Fibroblast of lung (primary cell): ENCODE data around the gene TAPT1. TPM values are rescaled to one million over a fixed set of nuclear protein-coding genes. Genes with fewer than 3 reads are reported as not detected.

ENCODE experiments used
- DNase-seq, 2 donors: peaks; one replicate each; pipeline versions ENCODE4 v3.0.0 to v3.0.0-alpha.2; 2010; ENCODE audit warnings: low read depth in 2 of 2
- H2AFZ ChIP-seq: 2 replicates; pipeline ENCODE4 v1.5.1; 2012; ENCODE audit warnings: low read length, control low read depth, inconsistent platforms
- H3K27ac ChIP-seq: 2 replicates; pipeline ENCODE4 v1.5.1; 2011; ENCODE audit warnings: low read length, control low read depth; ENCODE audit not compliant: insufficient read depth
- H3K27me3 ChIP-seq: 2 replicates; pipeline ENCODE4 v1.5.1; 2011; ENCODE audit warnings: mild to moderate bottlenecking, low read length; ENCODE audit not compliant: control insufficient read depth, insufficient read depth
- H3K36me3 ChIP-seq: 2 replicates; pipeline ENCODE4 v1.5.1; 2011; ENCODE audit warnings: low read length; ENCODE audit not compliant: control insufficient read depth, insufficient read depth
- H3K4me1 ChIP-seq: 2 replicates; pipeline ENCODE4 v1.5.1; 2011; ENCODE audit warnings: low read length; ENCODE audit not compliant: control insufficient read depth, insufficient read depth; ENCODE audit errors: extremely low read depth
- H3K4me2 ChIP-seq: 2 replicates; pipeline ENCODE4 v1.5.1; 2011; ENCODE audit warnings: low read length, control low read depth; ENCODE audit not compliant: insufficient read depth; ENCODE audit errors: extremely low read depth
- H3K4me3 ChIP-seq, 4 experiments: fragments of 200-600 bp in 1 of 4; sonication (generic) in 1 of 4; replicated peaks in 1 of 4; 2 replicates each; pipeline ENCODE4 v1.5.1; 2011 to 2016; ENCODE audit warnings: low read length in 4 of 4, low read depth in 3 of 4, mild to moderate bottlenecking in 3 of 4, control low read depth in 2 of 4, inconsistent platforms in 1 of 4, mixed read lengths in 1 of 4; ENCODE audit not compliant: insufficient read depth in 1 of 4; ENCODE audit errors: control extremely low read depth in 1 of 4
- H3K79me2 ChIP-seq: 2 replicates; pipeline ENCODE4 v1.5.1; 2012; ENCODE audit warnings: mild to moderate bottlenecking, low read length, inconsistent platforms; ENCODE audit not compliant: control insufficient read depth, insufficient read depth
- H3K9ac ChIP-seq: 2 replicates; pipeline ENCODE4 v1.5.1; 2011; ENCODE audit warnings: mild to moderate bottlenecking, low read length, control low read depth; ENCODE audit not compliant: insufficient read depth
- H3K9me3 ChIP-seq: 2 replicates; pipeline ENCODE4 v1.5.1; 2012; ENCODE audit warnings: low read depth, low read length; ENCODE audit not compliant: control insufficient read depth, insufficient read depth
- H4K20me1 ChIP-seq: 2 replicates; pipeline ENCODE4 v1.5.1; 2011; ENCODE audit warnings: low read length; ENCODE audit not compliant: control insufficient read depth, insufficient read depth; ENCODE audit errors: extremely low read depth
- CTCF ChIP-seq, 2 donors: IDR thresholded peaks in 1 of 2; conservative IDR thresholded peaks in 1 of 2; 1 replicate in 1 of 2; 2 replicates in 1 of 2; pipeline ENCODE4 v1.5.1; 2011 to 2012; ENCODE audit warnings: low read length in 2 of 2, control low read depth in 1 of 2, inconsistent platforms in 1 of 2, low read depth in 1 of 2, mild to moderate bottlenecking in 1 of 2
- EZH2 ChIP-seq: IDR thresholded peaks from 2 replicates; pipeline ENCODE4 v1.5.1; 2012; ENCODE audit warnings: low read length, control low read depth, mild to moderate bottlenecking; ENCODE audit errors: missing control alignments
- polyA plus RNA-seq, 2 donors: library from polyadenylated mRNA; depleted of rRNA in 1 of 2; stranded (reverse) in 1 of 2; unstranded in 1 of 2; fragments of >200 nt; gene quantifications; 2 replicates each; pipeline ENCODE4 v1.2.1, GENCODE V29; 2011 to 2012; ENCODE audit warnings: missing spikeins in 1 of 2
- total RNA-seq: library from RNA; depleted of rRNA; stranded (reverse); fragments of >200 nt; gene quantifications from 2 replicates; pipeline ENCODE4 v1.2.1, GENCODE V29; 2014

TAPT1 gene
- total and polyA plus RNA-seq, 2 donors (not counting 1 experiment from before 2014, with no cell fraction given): 18.7 to 20.6 TPM

GRCh38 chr4:16218950-16219349, 7.3 kb downstream of the TAPT1 start:
- H3K27me3 ChIP-seq: no peaks in the 10 kb centered on the region
- no peak for TF ChIP-seq EZH2
- TF ChIP-seq CTCF (conservative IDR thresholded peaks at IDR 0.05 in 1 of 2, IDR thresholded peaks at IDR 0.05 in 1 of 2; ENCODE audit: low read depth in 1 of 2, low read length in 2 of 2): no peak
- H3K9ac ChIP-seq: no peak overlapping the region
- H2AFZ ChIP-seq: no peak overlapping the region
- H3K36me3 ChIP-seq: no peaks in the 10 kb centered on the region
- no peaks in the 10 kb centered on the region for H4K20me1 ChIP-seq
- no peaks in the 10 kb centered on the region for H3K4me1 ChIP-seq
- peaks cover 19% of the 10 kb centered on the region for H3K79me2 ChIP-seq
- H3K27ac ChIP-seq: no peak overlapping the region
- no peak overlapping the region for H3K4me3 ChIP-seq
- no peak overlapping the region for H3K4me2 ChIP-seq
- H3K9me3 ChIP-seq: no peaks in the 10 kb centered on the region
- DNase-seq: no peak

DNA sequence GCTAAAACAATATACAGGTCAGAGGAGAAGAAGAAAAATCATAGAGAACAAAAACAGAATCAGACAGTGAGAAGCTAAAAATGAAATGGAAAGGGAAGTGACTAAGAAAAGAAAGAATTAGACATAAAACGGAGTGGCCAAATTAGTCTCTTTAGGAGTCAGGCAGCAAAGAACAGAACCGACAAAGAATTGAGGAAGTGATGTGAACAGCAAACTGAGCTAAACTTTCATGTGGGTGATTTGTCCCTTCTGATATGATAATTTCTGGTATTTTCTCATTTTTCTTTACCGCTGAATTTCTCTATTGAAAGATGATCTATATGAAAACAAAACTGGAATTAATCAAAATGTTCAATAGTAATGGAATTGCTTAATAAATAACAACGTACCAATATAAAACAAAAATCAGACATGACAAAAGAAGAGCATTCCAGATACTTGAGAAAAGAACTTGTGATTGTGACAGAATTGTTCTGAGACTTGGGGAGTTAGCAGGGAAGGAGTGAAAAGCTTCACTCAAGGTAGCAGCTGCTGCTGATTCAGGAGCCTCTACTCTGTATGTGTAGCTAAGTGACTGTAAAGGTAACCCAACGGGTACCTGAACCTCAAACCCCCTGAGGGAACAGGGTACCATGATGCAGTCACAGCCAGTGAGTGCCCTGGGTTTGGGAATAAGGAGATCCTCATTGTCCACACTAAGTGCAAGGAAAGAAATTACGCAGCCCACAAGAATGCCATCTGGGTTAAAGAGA, 8.8 kb downstream of the TAPT1 start:
- H3K4me1 ChIP-seq: no peaks in the 10 kb centered on the region
- no peaks in the 10 kb centered on the region for H4K20me1 ChIP-seq
- H3K9ac ChIP-seq: no peak overlapping the region
- no peak overlapping the region for H3K4me2 ChIP-seq
- peaks cover 8% of the 10 kb centered on the region for H3K79me2 ChIP-seq
- DNase-seq: no peak
- no peak overlapping the region for H2AFZ ChIP-seq
- no peak overlapping the region for H3K27ac ChIP-seq
- no peaks in the 10 kb centered on the region for H3K27me3 ChIP-seq
- no peak overlapping the region for H3K4me3 ChIP-seq
- TF ChIP-seq CTCF (conservative IDR thresholded peaks at IDR 0.05 in 1 of 2, IDR thresholded peaks at IDR 0.05 in 1 of 2; ENCODE audit: low read depth in 1 of 2, low read length in 2 of 2) (no peak), EZH2 (no peak)
- H3K36me3 ChIP-seq: no peaks in the 10 kb centered on the region
- no peaks in the 10 kb centered on the region for H3K9me3 ChIP-seq

DNA sequence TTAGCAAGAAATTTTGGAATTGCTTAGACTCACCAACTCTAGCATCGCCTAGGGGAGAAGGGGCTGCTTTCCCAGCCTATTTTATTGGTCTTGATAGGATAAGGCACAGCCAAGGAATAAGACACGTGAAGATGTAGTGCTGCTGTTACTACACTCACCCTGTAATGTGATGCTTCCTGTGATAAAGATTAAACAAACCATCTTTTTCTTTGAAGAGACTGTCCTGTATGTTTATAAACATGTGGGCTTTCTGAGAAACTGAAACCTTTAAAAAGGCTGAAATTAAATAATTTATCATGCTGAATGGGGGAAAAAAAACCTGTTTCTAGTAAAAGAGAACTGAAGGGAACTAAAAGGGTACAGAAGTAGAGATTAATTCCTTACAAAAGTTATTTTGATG, 13.2 kb downstream of the TAPT1 start:
- DNase-seq: no peak
- no peaks in the 10 kb centered on the region for H3K79me2 ChIP-seq
- no peak overlapping the region for H3K27ac ChIP-seq
- no peak overlapping the region for H2AFZ ChIP-seq
- H3K4me2 ChIP-seq: no peak overlapping the region
- no peaks in the 10 kb centered on the region for H3K36me3 ChIP-seq
- no peaks in the 10 kb centered on the region for H4K20me1 ChIP-seq
- no peak overlapping the region for H3K9ac ChIP-seq
- no peaks in the 10 kb centered on the region for H3K27me3 ChIP-seq
- no peak for TF ChIP-seq CTCF (conservative IDR thresholded peaks at IDR 0.05 in 1 of 2, IDR thresholded peaks at IDR 0.05 in 1 of 2; ENCODE audit: low read depth in 1 of 2, low read length in 2 of 2)
- TF ChIP-seq EZH2: no peak
- no peaks in the 10 kb centered on the region for H3K9me3 ChIP-seq
- H3K4me1 ChIP-seq: no peaks in the 10 kb centered on the region
- H3K4me3 ChIP-seq: no peak overlapping the region
